Stimulated activated CD8-positive, alpha-beta memory T cell treated with anti-CD3 and anti-CD28 coated beads, Interleukin-12 subunit alpha, Interleukin-12 subunit beta, amount 100 ng/mL, for 24 hours (primary cell): Measurements from ENCODE around the gene ATP1A2.
"Not testable (repeated sequence)": the region's sequence is repeated elsewhere in the genome, so short reads cannot be mapped to it uniquely, and the experiment has no call there.

Source experiments
- DNase-seq: peaks from one replicate; pipeline ENCODE4 v3.0.0-alpha.2; 2020; ENCODE audit errors: extremely low read depth

Gene ATP1A2

GRCh38 chr1:160101037-160101716, 14.4 kb upstream of the ATP1A2 start:
- DNase-seq = peak; percentile 39

- no peak for DNase-seq
These were observed 13.6 kb upstream of the ATP1A2 start for GRCh38 chr1:160101717-160102522.

- DNase-seq = no peak
These were observed 11.7 kb upstream of the ATP1A2 start for GRCh38 chr1:160103658-160104408.

DNA sequence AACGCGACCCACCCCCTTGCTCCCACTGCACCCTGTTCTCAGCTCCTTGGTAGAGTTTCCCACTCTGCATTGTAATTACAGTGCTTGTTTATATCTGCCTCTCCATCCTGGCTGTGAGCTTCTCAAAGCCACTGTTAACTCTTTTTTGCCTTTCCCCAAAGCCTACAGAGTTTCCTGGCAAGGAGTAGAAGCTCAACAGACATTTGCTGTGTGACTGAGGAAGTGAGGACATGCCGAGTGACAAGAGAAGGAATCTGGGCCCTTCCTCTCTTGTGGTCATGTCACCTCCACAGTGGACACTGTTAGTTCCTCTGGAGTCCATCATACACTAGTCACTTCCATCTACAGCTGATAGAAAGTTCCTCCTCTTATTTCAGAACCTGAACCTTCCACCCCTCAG, 11.1 kb upstream of the ATP1A2 start:
- DNase-seq = no peak

DNA sequence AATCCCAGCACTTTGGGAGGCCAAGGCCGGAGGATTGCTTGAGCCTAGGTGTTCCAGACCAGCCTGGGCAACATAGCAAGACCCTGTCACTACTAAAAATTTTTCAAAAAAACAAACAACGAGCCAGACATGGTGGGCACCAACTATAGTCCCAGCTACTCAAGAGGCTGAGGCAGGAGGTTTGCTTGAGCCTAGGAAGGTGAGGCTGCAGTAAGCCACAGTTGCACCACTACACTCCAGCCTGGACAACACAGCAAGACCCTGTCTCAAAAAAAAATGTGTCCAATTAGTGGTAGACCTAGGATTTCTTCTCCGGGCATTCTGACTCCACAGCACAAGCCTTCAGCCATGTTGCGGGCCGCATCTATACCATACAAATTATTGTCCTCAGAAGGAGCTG, 10.4 kb upstream of the ATP1A2 start:
- DNase-seq = no peak

GRCh38 chr1:160107512-160107911, 8.0 kb upstream of the ATP1A2 start:
- no peak for DNase-seq

DNA sequence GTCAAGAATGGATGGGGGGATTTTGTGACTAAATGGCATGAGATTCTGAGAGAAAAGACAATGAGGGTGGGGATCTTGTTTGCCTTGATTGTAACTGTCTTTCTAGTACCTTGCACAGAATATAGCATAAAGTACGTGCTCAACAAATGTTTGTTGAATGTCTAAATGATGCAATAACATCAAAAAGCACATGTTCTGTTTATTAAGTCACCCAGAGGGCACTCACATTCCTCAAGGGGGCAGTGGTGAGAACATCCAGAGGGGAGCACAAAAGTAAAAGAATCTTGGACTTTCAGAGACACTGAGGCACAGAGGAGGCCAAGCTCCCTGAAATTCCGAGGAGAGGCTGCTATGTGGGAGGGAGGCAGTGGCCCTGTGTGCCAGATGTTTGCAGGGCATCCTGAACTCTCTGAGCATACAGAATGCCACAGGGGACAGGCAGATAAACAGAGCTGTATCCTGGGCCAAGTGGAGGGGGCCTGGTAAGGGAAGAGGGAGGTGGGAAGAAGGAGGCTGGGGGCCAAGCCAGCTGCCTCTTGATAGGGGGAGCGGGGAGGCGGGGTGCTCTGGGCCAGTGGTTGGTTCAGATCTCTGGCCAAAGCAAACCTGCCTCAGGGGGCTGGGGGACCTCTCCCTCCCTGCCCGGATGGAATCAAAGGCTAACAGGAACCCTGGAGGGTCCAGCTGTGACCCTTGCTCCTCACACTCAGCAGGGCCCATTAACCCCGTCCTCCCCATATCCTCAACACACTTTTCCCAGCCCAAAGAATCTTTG, 6.5 kb upstream of the ATP1A2 start:
- no peak for DNase-seq

DNA sequence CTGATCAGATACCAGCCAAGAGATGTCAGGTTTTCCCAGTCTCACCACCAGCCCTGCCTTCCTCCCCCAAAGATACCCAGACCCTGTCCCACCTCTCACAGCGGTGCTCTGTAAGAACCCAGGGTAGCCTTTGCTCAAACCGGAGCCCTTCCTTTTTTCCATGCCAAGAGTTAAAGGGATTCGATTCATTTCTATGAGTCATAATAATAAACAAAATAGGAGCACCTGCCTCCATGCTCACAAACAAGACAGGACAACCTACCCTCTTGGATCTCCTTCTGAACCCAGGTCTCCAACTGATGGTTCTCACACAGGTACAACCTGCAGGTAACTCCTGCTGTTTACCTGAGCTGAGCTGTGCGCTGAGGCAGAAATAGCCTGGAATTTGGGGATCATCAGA, 5.9 kb upstream of the ATP1A2 start:
- no peak for DNase-seq

- not testable (repeated sequence) for DNase-seq
These were observed 4.1 kb upstream of the ATP1A2 start for GRCh38 chr1:160111462-160111861.

- DNase-seq = no peak
These were observed 3.2 kb upstream of the ATP1A2 start for GRCh38 chr1:160112357-160112756.

GRCh38 chr1:160113407-160113806, 2.2 kb upstream of the ATP1A2 start:
- DNase-seq = no peak

DNA sequence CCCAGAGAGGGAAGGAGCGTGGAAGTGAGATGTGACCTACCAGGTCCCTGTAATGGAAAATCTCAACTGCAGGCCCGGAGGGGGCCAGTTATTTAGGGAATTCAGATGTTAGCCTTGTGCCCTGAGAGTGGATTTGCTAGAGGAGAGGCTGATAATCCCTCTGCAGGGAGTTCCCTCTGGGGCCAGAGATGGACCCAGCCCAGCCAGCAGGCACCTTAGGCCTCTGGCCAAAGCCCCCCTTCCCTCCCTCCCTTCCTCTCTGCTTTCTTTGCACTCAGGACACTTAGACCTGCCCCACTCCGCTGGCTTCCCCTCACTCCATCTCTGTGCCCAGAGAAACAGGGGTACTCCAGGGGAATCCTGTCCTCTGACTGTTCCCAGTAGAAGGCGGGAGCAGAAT, 1.5 kb upstream of the ATP1A2 start:
- DNase-seq = no peak

GRCh38 chr1:160116283-160117147, 956 bp downstream of the ATP1A2 start:
- DNase-seq = no peak

DNA sequence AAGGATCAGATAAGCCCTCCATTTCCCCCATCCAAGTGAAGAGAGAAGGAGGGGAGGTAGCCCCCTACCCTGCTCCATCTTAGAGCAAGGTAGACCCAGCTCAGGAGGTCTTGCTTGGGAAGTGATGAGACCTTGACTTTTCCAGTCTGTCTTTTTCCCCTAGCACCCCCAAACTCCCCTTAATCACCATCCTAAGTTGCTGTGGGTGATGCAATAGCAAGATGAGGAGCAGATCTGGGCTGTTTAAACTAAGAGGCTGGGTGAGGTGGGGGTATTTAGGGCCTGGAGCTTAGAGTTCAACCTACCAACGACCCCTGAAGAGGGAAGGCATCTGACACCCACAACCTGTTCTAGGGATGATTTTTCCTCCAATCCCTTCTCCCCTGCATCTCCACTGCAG, 1.7 kb downstream of the ATP1A2 start:
- DNase-seq = no peak

DNA sequence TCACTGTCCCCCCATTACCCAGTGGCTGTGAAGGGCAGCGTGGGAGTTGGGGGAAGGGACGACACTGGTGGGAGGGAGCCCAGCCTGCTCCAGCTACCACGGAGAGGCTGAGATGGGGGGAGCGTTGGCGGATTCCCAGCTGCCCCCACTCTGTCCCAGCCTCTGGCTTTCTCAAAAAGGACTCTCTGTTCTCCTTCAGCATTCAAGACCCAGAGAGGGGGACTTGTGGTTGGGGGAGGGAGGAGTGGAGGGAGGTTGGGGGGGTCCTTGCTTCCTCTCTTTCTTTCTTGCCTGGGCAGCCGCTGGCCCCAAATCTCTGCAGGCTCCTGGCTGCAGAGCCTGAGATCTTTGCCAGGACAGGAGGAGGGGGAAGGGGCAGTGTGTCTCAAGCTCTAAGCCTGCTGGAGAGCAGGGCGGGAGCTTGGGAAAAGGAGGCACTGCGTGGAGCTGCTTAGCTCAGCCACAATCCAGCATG, 2.2 kb downstream of the ATP1A2 start:
- DNase-seq = no peak

- DNase-seq = no peak
These were observed 3.4 kb downstream of the ATP1A2 start for GRCh38 chr1:160118928-160119327.

- DNase-seq = no peak
These were observed 5.2 kb downstream of the ATP1A2 start for GRCh38 chr1:160120797-160121196.

DNA sequence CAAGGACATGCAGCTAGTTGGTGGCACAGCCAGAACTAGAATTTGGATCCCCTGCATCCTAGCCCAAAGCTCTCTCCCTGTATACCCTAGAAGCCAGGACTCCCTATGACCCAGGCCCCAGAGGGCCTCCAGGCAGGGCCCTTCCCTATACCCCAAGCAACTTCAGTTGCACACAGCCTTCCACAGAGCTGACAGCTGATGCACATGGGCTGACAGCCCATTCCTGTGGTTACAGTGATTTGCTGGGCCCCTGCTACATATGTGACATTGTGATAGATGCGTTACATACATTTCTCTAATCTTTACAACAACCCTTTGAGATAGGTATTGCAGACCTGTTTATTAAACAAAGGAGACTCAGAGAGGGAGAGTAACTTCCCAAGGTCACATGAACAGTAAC, 5.8 kb downstream of the ATP1A2 start:
- no peak for DNase-seq

DNA sequence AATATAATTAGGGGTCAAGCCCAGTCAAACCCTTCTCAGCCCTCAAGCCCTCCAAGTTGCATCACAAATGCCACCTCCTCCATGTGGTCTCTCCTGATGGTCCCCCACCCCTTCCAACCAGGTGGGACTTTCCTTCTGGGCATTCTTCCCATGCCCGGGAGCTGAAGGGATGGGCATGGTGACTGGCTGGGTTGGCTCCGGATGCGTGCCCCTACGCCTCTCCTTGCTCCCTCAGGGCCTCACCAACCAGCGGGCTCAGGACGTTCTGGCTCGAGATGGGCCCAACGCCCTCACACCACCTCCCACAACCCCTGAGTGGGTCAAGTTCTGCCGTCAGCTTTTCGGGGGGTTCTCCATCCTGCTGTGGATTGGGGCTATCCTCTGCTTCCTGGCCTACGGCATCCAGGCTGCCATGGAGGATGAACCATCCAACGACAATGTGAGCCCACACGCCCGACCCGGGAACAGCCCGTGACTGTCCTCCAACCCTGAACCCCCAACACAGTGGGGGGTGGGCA, 7.5 kb downstream of the ATP1A2 start:
- DNase-seq = no peak

GRCh38 chr1:160123726-160124125, 8.2 kb downstream of the ATP1A2 start:
- DNase-seq = no peak
